Neural cell (in vitro differentiated cells): ENCODE data around the gene CACNA1C. TPM values are rescaled to one million over a fixed set of nuclear protein-coding genes. Genes with fewer than 3 reads are reported as not detected.

ENCODE experiments used
- H2AFZ ChIP-seq: fragments of 200-600, 300-800 bp; sonication (generic), shearing (Covaris generic); 2 replicates; pipeline ENCODE4 v1.6.0; 2014; ENCODE audit warnings: low read depth, mild to moderate bottlenecking, antibody characterized with exemption, low read length, moderate library complexity
- H3F3A ChIP-seq: fragments of 200-600 bp; shearing (Covaris generic); 2 replicates; pipeline ENCODE4 v1.6.1; 2016; ENCODE audit warnings: mild to moderate bottlenecking, moderate library complexity, mixed read lengths, antibody characterized with exemption, low read length; ENCODE audit not compliant: insufficient read depth, poor library complexity, severe bottlenecking
- H3K27ac ChIP-seq: fragments of 200-600, 300-800 bp; sonication (generic), shearing (Covaris generic); 2 replicates; pipeline ENCODE4 v1.5.1; 2014; ENCODE audit warnings: mild to moderate bottlenecking, low read length, moderate library complexity
- H3K27me3 ChIP-seq: fragments of 300-800, 200-600 bp; sonication (generic), shearing (Covaris generic); 2 replicates; pipeline ENCODE4 v1.6.0; 2014; ENCODE audit warnings: mild to moderate bottlenecking, low read depth, low read length, moderate library complexity; ENCODE audit not compliant: insufficient read depth
- H3K36me3 ChIP-seq: fragments of 300-800, 200-600 bp; sonication (generic), shearing (Covaris generic); 2 replicates; pipeline ENCODE4 v1.5.1; 2014; ENCODE audit warnings: mild to moderate bottlenecking, antibody characterized with exemption, low read length, moderate library complexity; ENCODE audit not compliant: insufficient read depth
- H3K4me2 ChIP-seq: fragments of 300-800, 200-600 bp; sonication (generic), shearing (Covaris generic); 2 replicates; pipeline ENCODE4 v1.6.0; 2014; ENCODE audit warnings: mild to moderate bottlenecking, low read length
- H3K4me3 ChIP-seq: fragments of 300-800, 200-600 bp; sonication (generic), shearing (Covaris generic); 2 replicates; pipeline ENCODE4 v1.5.1; 2014; ENCODE audit warnings: mild to moderate bottlenecking, low read length, moderate library complexity
- H3K79me2 ChIP-seq: fragments of 200-600 bp; shearing (Covaris generic); replicated peaks from 2 replicates; pipeline ENCODE4 v1.6.0; 2014; ENCODE audit warnings: mild to moderate bottlenecking, low read length, moderate library complexity; ENCODE audit not compliant: insufficient read depth
- H3K9ac ChIP-seq: fragments of 300-800, 200-600 bp; sonication (generic), shearing (Covaris generic); 2 replicates; pipeline ENCODE4 v1.6.1; 2016; ENCODE audit warnings: mild to moderate bottlenecking, low read length, mixed read lengths
- H3K9me2 ChIP-seq: fragments of 200-600 bp; shearing (Covaris generic); 2 replicates; pipeline ENCODE4 v1.6.1; 2016; ENCODE audit warnings: mild to moderate bottlenecking, low read length, mixed read lengths; ENCODE audit not compliant: insufficient read depth
- H3K9me3 ChIP-seq: fragments of 200-600, 300-800 bp; sonication (generic), shearing (Covaris generic); 2 replicates; pipeline ENCODE4 v1.6.1; 2016; ENCODE audit warnings: mild to moderate bottlenecking, mixed run types, low read length, moderate library complexity, mixed read lengths
- H4K20me1 ChIP-seq: fragments of 200-600 bp; shearing (Covaris generic); 2 replicates; pipeline ENCODE4 v1.6.1; 2016; ENCODE audit warnings: mild to moderate bottlenecking, mixed run types; ENCODE audit not compliant: insufficient read depth
- CTCF ChIP-seq: fragments of 450-650 bp; IDR thresholded peaks from 2 replicates; pipeline ENCODE4 v1.5.1; 2014; ENCODE audit warnings: antibody characterized with exemption, mild to moderate bottlenecking, moderate library complexity; ENCODE audit not compliant: poor library complexity, severe bottlenecking
- EP300 ChIP-seq: fragments of 450-650 bp; conservative IDR thresholded peaks from 2 replicates; pipeline ENCODE4 v1.6.1; 2014; ENCODE audit warnings: antibody characterized with exemption, mild to moderate bottlenecking, moderate library complexity; ENCODE audit not compliant: poor library complexity, severe bottlenecking
- EZH2 ChIP-seq: fragments of 200-600, 300-800 bp; shearing (Covaris generic), sonication (generic); IDR thresholded peaks from 2 replicates; pipeline ENCODE4 v1.6.1; 2014; ENCODE audit warnings: antibody characterized with exemption, low read length, borderline replicate concordance, mild to moderate bottlenecking; ENCODE audit not compliant: insufficient read depth, poor library complexity, severe bottlenecking
- MXI1 ChIP-seq: fragments of 450-650 bp; conservative IDR thresholded peaks from 2 replicates; pipeline ENCODE4 v1.6.1; 2014; ENCODE audit warnings: antibody characterized with exemption, mild to moderate bottlenecking; ENCODE audit not compliant: poor library complexity, severe bottlenecking
- POLR2AphosphoS5 ChIP-seq: IDR thresholded peaks from 2 replicates; pipeline ENCODE4 v1.6.1; 2012
- RAD21 ChIP-seq: fragments of 450-650 bp; conservative IDR thresholded peaks from 2 replicates; pipeline ENCODE4 v1.6.1; 2014; ENCODE audit warnings: antibody characterized with exemption, mild to moderate bottlenecking, moderate library complexity
- SMC3 ChIP-seq: fragments of 450-650 bp; conservative IDR thresholded peaks from 2 replicates; pipeline ENCODE4 v1.6.1; 2014; ENCODE audit warnings: antibody characterized with exemption, mild to moderate bottlenecking, moderate library complexity; ENCODE audit not compliant: poor library complexity
- TAF1 ChIP-seq: IDR thresholded peaks from 2 replicates; pipeline ENCODE4 v1.6.1; 2012; ENCODE audit warnings: low read depth
- polyA plus RNA-seq: library from polyadenylated mRNA; depleted of rRNA; stranded (reverse); fragments of >200 nt; gene quantifications from 2 replicates; pipeline ENCODE4 v1.2.3, GENCODE V29; 2014
- TF ChIP-seq, protein P1 (sequence below): IDR thresholded peaks from 2 replicates; pipeline ENCODE4 v1.6.1; 2012; ENCODE audit warnings: borderline replicate concordance

CACNA1C gene
- polyA plus RNA-seq, 1 donor from 2014 or later: 9.7 TPM

GRCh38 chr12:2664721-2665577 lies 612.2 kb downstream of the CACNA1C start (continued):
- TF ChIP-seq MXI1 (no peak), SMC3 (no peak)

- Histone ChIP-seq H3K9me3 (no peaks in the 10 kb centered on the region), H3K36me3 (peaks cover 20% of the 10 kb centered on the region), H2AFZ (no peak overlapping the region), H3K4me3 (no peak overlapping the region), H3K79me2 (no peaks in the 10 kb centered on the region), H3K4me2 (no peak overlapping the region), H3K27me3 (no peaks in the 10 kb centered on the region), H3K27ac (no peak overlapping the region), H3F3A (no peaks in the 10 kb centered on the region), H3K9me2 (no peaks in the 10 kb centered on the region), H4K20me1 (no peaks in the 10 kb centered on the region), H3K9ac (no peak overlapping the region)
- TF ChIP-seq EZH2 (no peak), MXI1 (no peak), EP300 (no peak)
Observed at GRCh38 chr12:2666411-2666810, 613.6 kb downstream of the CACNA1C start.

DNA sequence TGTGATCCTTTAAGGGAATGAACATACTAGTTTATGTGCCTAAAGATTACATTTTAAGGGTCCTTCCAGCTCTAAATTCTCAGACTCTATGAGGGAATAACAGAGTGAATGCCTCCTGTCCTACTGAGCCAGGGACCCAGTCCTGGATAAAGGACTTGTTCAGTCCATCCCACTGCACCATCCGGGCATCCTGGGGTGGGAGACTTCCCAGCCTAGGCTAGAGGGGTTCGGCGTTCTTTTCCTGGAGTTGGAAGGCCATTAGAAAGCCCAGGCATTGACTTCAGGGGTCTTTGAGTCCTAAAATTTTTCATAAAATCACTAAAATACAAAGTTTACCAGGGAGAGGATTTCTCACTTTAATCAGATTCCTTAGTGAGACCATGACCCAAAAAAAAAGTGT lies 614.1 kb downstream of the CACNA1C start:
- H3K27me3 ChIP-seq: no peaks in the 10 kb centered on the region
- no peak for TF ChIP-seq RAD21
- no peak for TF ChIP-seq MXI1
- no peak for TF ChIP-seq CTCF
- TF ChIP-seq EZH2: no peak
- TF ChIP-seq TAF1: no peak
- TF ChIP-seq, protein P1, sequence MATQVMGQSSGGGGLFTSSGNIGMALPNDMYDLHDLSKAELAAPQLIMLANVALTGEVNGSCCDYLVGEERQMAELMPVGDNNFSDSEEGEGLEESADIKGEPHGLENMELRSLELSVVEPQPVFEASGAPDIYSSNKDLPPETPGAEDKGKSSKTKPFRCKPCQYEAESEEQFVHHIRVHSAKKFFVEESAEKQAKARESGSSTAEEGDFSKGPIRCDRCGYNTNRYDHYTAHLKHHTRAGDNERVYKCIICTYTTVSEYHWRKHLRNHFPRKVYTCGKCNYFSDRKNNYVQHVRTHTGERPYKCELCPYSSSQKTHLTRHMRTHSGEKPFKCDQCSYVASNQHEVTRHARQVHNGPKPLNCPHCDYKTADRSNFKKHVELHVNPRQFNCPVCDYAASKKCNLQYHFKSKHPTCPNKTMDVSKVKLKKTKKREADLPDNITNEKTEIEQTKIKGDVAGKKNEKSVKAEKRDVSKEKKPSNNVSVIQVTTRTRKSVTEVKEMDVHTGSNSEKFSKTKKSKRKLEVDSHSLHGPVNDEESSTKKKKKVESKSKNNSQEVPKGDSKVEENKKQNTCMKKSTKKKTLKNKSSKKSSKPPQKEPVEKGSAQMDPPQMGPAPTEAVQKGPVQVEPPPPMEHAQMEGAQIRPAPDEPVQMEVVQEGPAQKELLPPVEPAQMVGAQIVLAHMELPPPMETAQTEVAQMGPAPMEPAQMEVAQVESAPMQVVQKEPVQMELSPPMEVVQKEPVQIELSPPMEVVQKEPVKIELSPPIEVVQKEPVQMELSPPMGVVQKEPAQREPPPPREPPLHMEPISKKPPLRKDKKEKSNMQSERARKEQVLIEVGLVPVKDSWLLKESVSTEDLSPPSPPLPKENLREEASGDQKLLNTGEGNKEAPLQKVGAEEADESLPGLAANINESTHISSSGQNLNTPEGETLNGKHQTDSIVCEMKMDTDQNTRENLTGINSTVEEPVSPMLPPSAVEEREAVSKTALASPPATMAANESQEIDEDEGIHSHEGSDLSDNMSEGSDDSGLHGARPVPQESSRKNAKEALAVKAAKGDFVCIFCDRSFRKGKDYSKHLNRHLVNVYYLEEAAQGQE: no peak
- no peak for TF ChIP-seq SMC3
- TF ChIP-seq POLR2AphosphoS5: no peak
- TF ChIP-seq EP300: no peak
- peaks cover 22% of the 10 kb centered on the region for H3K36me3 ChIP-seq

More for the DNA sequence above, 614.1 kb downstream of the CACNA1C start:
- Histone ChIP-seq H3K4me3 (no peak overlapping the region), H3K27ac (no peak overlapping the region), H3K9ac (no peak overlapping the region), H3K9me3 (no peaks in the 10 kb centered on the region), H4K20me1 (no peaks in the 10 kb centered on the region), H3K79me2 (no peaks in the 10 kb centered on the region), H3K9me2 (no peaks in the 10 kb centered on the region), H2AFZ (no peak overlapping the region), H3F3A (no peaks in the 10 kb centered on the region), H3K4me2 (no peak overlapping the region)
